ENCODE results near the gene FNBP1. TPM values are rescaled to one million over a fixed set of nuclear protein-coding genes. Genes with fewer than 3 reads are reported as not detected.

Gene FNBP1
- total and polyA plus RNA-seq, 2 of the 13 experiments (the other 11 are each of a cell fraction or from before 2014, with no cell fraction given): 5.4 to 19.5 TPM

DNA sequence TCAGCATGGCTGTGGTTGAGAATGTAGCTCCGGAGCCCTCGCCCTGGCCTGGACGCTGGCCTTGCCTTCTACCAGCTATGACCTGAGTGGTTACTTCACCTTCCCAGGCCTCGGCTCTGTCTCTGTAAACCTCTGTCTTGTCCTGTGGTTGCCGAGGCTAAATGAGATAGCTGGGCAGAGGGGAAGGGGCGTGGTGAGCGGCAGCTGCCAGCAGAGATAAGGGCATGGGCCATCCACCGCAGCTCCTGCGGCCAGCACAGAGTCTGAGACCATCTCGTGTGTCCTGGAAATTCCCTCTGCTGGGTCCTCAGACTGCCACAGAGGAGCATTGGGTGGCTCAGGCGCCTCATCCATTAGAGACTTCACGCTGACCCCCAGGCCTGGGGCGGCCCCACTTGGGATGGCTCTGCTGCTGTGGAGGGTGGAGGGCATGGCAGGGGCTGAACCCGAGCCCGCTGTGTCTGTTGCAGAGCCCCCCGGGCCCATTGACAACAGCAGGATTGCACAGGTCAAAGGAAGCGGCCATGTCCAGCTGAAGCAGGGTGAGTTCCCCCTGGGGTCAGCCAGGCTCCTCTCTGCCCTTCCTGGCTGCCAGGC is 163.8 kb downstream of the FNBP1 start:
- Histone ChIP-seq H4K20me1 (ENCODE audit: insufficient read depth, low read length) (no peaks in the 10 kb centered on the region), H3K27ac (ENCODE audit: extremely low read length, insufficient read depth, low read length) (no peak overlapping the region), H3K4me2 (ENCODE audit: low read depth, low read length) (no peak overlapping the region), H3K36me3 (replicated peaks in 1 of 2; ENCODE audit: control insufficient read depth in 1 of 2, insufficient read depth in 2 of 2, low read length in 2 of 2) (peaks cover 0 to 3% of the 10 kb centered on the region in 2 experiments; a peak in 1 of 5 replicates), H3K79me2 (ENCODE audit: insufficient read depth, low read length) (no peaks in the 10 kb centered on the region), H3K4me3 (replicated peaks in 1 of 3; ENCODE audit: insufficient read depth in 1 of 3, low read depth in 2 of 3, low read length in 3 of 3) (no peak overlapping the region), H2AFZ (ENCODE audit: low read length) (no peak overlapping the region), H3K9me3 (ENCODE audit: low read length) (no peaks in the 10 kb centered on the region), H3K27me3 (ENCODE audit: control insufficient read depth in 1 of 2, insufficient read depth in 2 of 2, low read length in 2 of 2) (no peaks in the 10 kb centered on the region), H3K4me1 (ENCODE audit: insufficient read depth, low read length) (peaks cover 7% of the 10 kb centered on the region), H3K9ac (ENCODE audit: insufficient read depth, low read depth, low read length) (no peak overlapping the region)
- intact Hi-C loops (cut with micrococcal nuclease; ENCODE audit: unreplicated experiment): no loop called here
- DNase-seq (ENCODE audit: low spot score) (no peak), ATAC-seq (no peak), FAIRE-seq (no peak)
- POLR2A ChIA-PET: no interaction called here
- in situ Hi-C loops (cut with HindIII; ENCODE audit: extremely low pct_ligation_motif_present, low pct_unique_long_range_greater_than_20kb): no loop called here
- CTCF ChIA-PET (ENCODE audit: low intra/inter-chr PET ratio, low total read pairs): no interaction called here
- BruUV-seq (replicated peaks): no TSS peak
- WGBS (ENCODE audit: low lambda C conversion rate): 94% methylated on average over 10 of the region's 17 CpGs
- no peak for TF ChIP-seq NR2F6 (IDR thresholded peaks at IDR 0.05)
- TF ChIP-seq NR2F6 (CRISPR knock-in tag; IDR thresholded peaks at IDR 0.05): no peak
- TF ChIP-seq REL (CRISPR knock-in tag; conservative IDR thresholded peaks at IDR 0.05): no peak
- TF ChIP-seq, protein P1, sequence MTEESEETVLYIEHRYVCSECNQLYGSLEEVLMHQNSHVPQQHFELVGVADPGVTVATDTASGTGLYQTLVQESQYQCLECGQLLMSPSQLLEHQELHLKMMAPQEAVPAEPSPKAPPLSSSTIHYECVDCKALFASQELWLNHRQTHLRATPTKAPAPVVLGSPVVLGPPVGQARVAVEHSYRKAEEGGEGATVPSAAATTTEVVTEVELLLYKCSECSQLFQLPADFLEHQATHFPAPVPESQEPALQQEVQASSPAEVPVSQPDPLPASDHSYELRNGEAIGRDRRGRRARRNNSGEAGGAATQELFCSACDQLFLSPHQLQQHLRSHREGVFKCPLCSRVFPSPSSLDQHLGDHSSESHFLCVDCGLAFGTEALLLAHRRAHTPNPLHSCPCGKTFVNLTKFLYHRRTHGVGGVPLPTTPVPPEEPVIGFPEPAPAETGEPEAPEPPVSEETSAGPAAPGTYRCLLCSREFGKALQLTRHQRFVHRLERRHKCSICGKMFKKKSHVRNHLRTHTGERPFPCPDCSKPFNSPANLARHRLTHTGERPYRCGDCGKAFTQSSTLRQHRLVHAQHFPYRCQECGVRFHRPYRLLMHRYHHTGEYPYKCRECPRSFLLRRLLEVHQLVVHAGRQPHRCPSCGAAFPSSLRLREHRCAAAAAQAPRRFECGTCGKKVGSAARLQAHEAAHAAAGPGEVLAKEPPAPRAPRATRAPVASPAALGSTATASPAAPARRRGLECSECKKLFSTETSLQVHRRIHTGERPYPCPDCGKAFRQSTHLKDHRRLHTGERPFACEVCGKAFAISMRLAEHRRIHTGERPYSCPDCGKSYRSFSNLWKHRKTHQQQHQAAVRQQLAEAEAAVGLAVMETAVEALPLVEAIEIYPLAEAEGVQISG (CRISPR knock-in tag; IDR thresholded peaks at IDR 0.05): no peak

DNA sequence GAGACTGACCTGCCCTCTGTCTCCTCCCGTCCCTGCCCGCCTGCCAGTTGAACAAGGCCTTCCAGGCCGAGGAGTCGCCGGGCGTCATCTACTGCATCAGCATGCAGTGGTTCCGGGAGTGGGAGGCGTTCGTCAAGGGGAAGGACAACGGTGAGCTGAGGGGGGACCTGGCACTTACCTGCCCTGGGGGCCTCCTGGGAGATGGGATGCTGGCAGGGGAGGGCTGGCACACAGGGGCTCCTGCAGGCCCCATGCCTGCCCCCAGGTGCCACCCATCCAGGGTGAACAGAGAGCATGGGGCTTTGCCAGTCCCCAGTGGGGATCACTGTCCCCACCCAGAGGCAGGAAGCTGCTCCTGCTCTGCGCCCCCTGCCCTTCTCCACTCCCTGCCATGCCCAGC is 164.7 kb downstream of the FNBP1 start:
- Histone ChIP-seq H3K27ac (ENCODE audit: extremely low read length, insufficient read depth, low read length) (no peak overlapping the region), H2AFZ (ENCODE audit: low read length) (no peak overlapping the region), H4K20me1 (ENCODE audit: insufficient read depth, low read length) (no peaks in the 10 kb centered on the region), H3K9ac (ENCODE audit: insufficient read depth, low read depth, low read length) (no peak overlapping the region), H3K36me3 (replicated peaks in 1 of 2; ENCODE audit: control insufficient read depth in 1 of 2, insufficient read depth in 2 of 2, low read length in 2 of 2) (peaks cover 0 to 3% of the 10 kb centered on the region in 2 experiments; a peak in 1 of 5 replicates), H3K9me3 (ENCODE audit: low read length) (no peaks in the 10 kb centered on the region), H3K27me3 (ENCODE audit: control insufficient read depth in 1 of 2, insufficient read depth in 2 of 2, low read length in 2 of 2) (no peaks in the 10 kb centered on the region), H3K4me1 (ENCODE audit: insufficient read depth, low read length) (no peaks in the 10 kb centered on the region), H3K79me2 (ENCODE audit: insufficient read depth, low read length) (no peaks in the 10 kb centered on the region), H3K4me3 (replicated peaks in 1 of 3; ENCODE audit: insufficient read depth in 1 of 3, low read depth in 2 of 3, low read length in 3 of 3) (no peak overlapping the region), H3K4me2 (ENCODE audit: low read depth, low read length) (no peak overlapping the region)
- no peak for ATAC-seq
- ChIA-PET CTCF (ENCODE audit: low intra/inter-chr PET ratio, low total read pairs) (no interaction called here), POLR2A (no interaction called here)
- in situ Hi-C loops (cut with HindIII; ENCODE audit: extremely low pct_ligation_motif_present, low pct_unique_long_range_greater_than_20kb): no loop called here
- BruUV-seq (replicated peaks): no TSS peak
- FAIRE-seq: no peak
- no peak for DNase-seq (ENCODE audit: low spot score)
- intact Hi-C loops (cut with micrococcal nuclease; ENCODE audit: unreplicated experiment): no loop called here
- WGBS (ENCODE audit: low lambda C conversion rate): 100% methylated on average over 5 of the region's 11 CpGs
- TF ChIP-seq ZMYM4 (CRISPR knock-in tag; IDR thresholded peaks at IDR 0.05) (no peak), ZNF235 (CRISPR knock-in tag; IDR thresholded peaks at IDR 0.05; ENCODE audit: borderline replicate concordance) (no peak), ELF1 (CRISPR knock-in tag; IDR thresholded peaks at IDR 0.05) (no peak), BRD4 (CRISPR knock-in tag; IDR thresholded peaks at IDR 0.05) (no peak), ADNP (CRISPR knock-in tag; IDR thresholded peaks at IDR 0.05) (no peak), ZNF30 (CRISPR knock-in tag; IDR thresholded peaks at IDR 0.05) (no peak), ZNF20 (CRISPR knock-in tag; IDR thresholded peaks at IDR 0.05) (no peak), ZBTB38 (CRISPR knock-in tag; IDR thresholded peaks at IDR 0.05) (no peak)
- TF ChIP-seq, protein P2, sequence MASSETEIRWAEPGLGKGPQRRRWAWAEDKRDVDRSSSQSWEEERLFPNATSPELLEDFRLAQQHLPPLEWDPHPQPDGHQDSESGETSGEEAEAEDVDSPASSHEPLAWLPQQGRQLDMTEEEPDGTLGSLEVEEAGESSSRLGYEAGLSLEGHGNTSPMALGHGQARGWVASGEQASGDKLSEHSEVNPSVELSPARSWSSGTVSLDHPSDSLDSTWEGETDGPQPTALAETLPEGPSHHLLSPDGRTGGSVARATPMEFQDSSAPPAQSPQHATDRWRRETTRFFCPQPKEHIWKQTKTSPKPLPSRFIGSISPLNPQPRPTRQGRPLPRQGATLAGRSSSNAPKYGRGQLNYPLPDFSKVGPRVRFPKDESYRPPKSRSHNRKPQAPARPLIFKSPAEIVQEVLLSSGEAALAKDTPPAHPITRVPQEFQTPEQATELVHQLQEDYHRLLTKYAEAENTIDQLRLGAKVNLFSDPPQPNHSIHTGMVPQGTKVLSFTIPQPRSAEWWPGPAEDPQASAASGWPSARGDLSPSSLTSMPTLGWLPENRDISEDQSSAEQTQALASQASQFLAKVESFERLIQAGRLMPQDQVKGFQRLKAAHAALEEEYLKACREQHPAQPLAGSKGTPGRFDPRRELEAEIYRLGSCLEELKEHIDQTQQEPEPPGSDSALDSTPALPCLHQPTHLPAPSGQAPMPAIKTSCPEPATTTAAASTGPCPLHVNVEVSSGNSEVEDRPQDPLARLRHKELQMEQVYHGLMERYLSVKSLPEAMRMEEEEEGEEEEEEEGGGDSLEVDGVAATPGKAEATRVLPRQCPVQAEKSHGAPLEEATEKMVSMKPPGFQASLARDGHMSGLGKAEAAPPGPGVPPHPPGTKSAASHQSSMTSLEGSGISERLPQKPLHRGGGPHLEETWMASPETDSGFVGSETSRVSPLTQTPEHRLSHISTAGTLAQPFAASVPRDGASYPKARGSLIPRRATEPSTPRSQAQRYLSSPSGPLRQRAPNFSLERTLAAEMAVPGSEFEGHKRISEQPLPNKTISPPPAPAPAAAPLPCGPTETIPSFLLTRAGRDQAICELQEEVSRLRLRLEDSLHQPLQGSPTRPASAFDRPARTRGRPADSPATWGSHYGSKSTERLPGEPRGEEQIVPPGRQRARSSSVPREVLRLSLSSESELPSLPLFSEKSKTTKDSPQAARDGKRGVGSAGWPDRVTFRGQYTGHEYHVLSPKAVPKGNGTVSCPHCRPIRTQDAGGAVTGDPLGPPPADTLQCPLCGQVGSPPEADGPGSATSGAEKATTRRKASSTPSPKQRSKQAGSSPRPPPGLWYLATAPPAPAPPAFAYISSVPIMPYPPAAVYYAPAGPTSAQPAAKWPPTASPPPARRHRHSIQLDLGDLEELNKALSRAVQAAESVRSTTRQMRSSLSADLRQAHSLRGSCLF (CRISPR knock-in tag; IDR thresholded peaks at IDR 0.05; ENCODE audit: borderline replicate concordance): no peak
